ENCODE data around the gene MCM6.

DNA sequence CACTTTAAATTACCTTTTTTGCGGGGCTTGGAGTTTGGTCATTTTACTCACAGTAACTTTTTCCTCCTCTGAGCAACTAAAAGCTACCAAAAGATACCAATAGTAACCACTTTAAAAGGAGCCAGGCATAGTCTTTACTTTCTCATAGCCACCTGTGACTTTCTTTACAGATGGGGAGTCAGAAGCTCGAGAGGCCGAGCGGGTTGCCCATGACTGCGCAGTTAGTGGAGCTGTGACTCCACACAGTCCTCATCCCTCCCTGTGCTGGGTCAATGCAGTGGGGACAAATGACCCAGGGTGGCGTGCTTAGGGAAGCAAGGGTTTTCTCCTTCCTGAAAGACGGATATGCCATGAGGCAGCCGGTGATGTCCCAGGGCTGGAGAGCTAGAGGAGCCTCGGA lies 51.1 kb downstream of the MCM6 start:
- TF ChIP-seq, protein P1, sequence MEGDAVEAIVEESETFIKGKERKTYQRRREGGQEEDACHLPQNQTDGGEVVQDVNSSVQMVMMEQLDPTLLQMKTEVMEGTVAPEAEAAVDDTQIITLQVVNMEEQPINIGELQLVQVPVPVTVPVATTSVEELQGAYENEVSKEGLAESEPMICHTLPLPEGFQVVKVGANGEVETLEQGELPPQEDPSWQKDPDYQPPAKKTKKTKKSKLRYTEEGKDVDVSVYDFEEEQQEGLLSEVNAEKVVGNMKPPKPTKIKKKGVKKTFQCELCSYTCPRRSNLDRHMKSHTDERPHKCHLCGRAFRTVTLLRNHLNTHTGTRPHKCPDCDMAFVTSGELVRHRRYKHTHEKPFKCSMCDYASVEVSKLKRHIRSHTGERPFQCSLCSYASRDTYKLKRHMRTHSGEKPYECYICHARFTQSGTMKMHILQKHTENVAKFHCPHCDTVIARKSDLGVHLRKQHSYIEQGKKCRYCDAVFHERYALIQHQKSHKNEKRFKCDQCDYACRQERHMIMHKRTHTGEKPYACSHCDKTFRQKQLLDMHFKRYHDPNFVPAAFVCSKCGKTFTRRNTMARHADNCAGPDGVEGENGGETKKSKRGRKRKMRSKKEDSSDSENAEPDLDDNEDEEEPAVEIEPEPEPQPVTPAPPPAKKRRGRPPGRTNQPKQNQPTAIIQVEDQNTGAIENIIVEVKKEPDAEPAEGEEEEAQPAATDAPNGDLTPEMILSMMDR (conservative IDR thresholded peaks at IDR 0.05 in 1 of 2, IDR thresholded peaks at IDR 0.05 in 1 of 2; ENCODE audit: extremely low read depth in 1 of 2, insufficient read depth in 1 of 2, low read depth in 1 of 2, low read length in 2 of 2), result no peak
- TF ChIP-seq EZH2 (IDR thresholded peaks at IDR 0.05; ENCODE audit: borderline replicate concordance, low read length), result no peak

Measured in mammary epithelial cell (primary cell).